IPS-18a (cell line): ENCODE measurements around the gene PSME3.
"Not testable (repeated sequence)": the region's sequence is repeated elsewhere in the genome, so short reads cannot be mapped to it uniquely, and the experiment has no call there.

Source experiments
- H3K27ac ChIP-seq: one replicate; pipeline ENCODE4 v1.5.1; 2013; ENCODE audit warnings: low read length
- H3K27me3 ChIP-seq: one replicate; pipeline ENCODE4 v1.6.1; 2013; ENCODE audit warnings: mild to moderate bottlenecking, low read length; ENCODE audit not compliant: control insufficient read depth, insufficient read depth
- H3K36me3 ChIP-seq: one replicate; pipeline ENCODE4 v1.6.1; 2013; ENCODE audit warnings: low read depth, low read length; ENCODE audit not compliant: control insufficient read depth
- H3K4me1 ChIP-seq: one replicate; pipeline ENCODE4 v1.6.1; 2013; ENCODE audit warnings: low read depth, low read length; ENCODE audit not compliant: control insufficient read depth
- H3K4me3 ChIP-seq: one replicate; pipeline ENCODE4 v1.5.1; 2013; ENCODE audit warnings: low read length
- H3K9ac ChIP-seq: one replicate; pipeline ENCODE4 v1.6.1; 2013; ENCODE audit warnings: mild to moderate bottlenecking, low read length, moderate library complexity
- H3K9me3 ChIP-seq: one replicate; pipeline ENCODE4 v1.6.1; 2013; ENCODE audit warnings: low read depth, low read length; ENCODE audit not compliant: control insufficient read depth

The PSME3 gene

DNA sequence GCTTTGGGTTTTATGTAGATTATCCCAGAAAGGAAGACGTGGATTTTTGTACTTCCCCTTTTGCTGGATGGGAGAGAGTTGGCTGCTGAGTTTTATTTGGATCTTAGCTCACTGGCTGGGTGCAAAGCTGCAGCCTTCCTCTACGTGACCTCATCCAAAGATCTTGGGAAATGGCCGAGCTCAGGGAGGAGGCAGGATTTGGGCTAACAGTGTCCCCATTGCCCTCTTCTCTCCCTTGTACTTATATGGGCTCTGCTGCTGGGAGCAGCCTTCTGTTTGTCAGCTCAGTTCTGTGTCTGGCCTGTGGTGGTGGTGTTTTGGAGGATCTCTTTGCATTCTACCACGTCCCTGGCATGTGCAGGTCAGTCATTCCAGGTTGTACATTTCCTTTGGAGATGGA is 19.8 kb downstream of the PSME3 start:
- H3K9me3 ChIP-seq = no peaks in the 10 kb centered on the region
- no peak overlapping the region for H3K4me3 ChIP-seq
- no peak overlapping the region for H3K9ac ChIP-seq
- no peaks in the 10 kb centered on the region for H3K36me3 ChIP-seq
- no peaks in the 10 kb centered on the region for H3K4me1 ChIP-seq
- H3K27ac ChIP-seq = no peak overlapping the region
- H3K27me3 ChIP-seq = no peaks in the 10 kb centered on the region

GRCh38 chr17:42853597-42853967 is 20.4 kb downstream of the PSME3 start:
- Histone ChIP-seq H3K4me1 (no peaks in the 10 kb centered on the region), H3K9ac (no peak overlapping the region), H3K27ac (no peak overlapping the region), H3K4me3 (no peak overlapping the region), H3K36me3 (no peaks in the 10 kb centered on the region), H3K27me3 (no peaks in the 10 kb centered on the region), H3K9me3 (no peaks in the 10 kb centered on the region)

GRCh38 chr17:42853968-42854790 is 21.0 kb downstream of the PSME3 start:
- Histone ChIP-seq H3K9me3 (no peaks in the 10 kb centered on the region), H3K4me1 (no peaks in the 10 kb centered on the region), H3K9ac (no peak overlapping the region), H3K36me3 (no peaks in the 10 kb centered on the region), H3K27ac (no peak overlapping the region), H3K4me3 (no peak overlapping the region), H3K27me3 (no peaks in the 10 kb centered on the region)

DNA sequence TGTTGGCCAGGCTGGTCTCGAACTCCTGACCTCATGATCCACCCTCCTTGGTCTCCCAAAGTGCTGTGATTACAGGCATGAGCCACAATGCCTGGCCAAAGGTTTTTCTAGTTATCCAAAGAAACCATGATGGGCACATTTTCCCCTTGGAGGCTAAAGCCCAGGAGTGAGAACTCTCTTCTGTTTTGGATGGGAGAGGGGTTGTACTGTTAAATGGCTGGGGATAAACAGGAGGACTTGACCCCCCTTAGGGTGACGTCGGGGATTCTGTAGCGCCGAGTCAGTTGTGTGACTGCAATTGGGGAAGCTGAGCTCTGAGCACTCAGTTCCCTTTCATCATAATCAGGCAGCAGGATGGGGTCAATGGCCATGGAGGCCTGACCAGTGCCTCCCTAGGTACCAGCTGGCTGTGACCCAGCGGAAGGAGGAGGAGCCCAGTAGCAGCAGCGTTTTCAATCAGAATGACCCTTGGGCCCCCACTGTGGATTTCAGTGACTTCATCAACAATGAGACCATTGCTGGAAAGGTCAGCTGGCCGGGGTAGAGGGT is 21.9 kb downstream of the PSME3 start:
- Histone ChIP-seq H3K4me3 (no peak overlapping the region), H3K9me3 (no peaks in the 10 kb centered on the region), H3K27ac (no peak overlapping the region), H3K27me3 (no peaks in the 10 kb centered on the region), H3K9ac (no peak overlapping the region), H3K36me3 (no peaks in the 10 kb centered on the region), H3K4me1 (no peaks in the 10 kb centered on the region)

GRCh38 chr17:42856093-42856492 is 22.9 kb downstream of the PSME3 start:
- H3K4me3 ChIP-seq, H3K27ac ChIP-seq, H3K4me1 ChIP-seq, H3K27me3 ChIP-seq, H3K36me3 ChIP-seq, H3K9ac ChIP-seq, H3K9me3 ChIP-seq: not testable (repeated sequence)

DNA sequence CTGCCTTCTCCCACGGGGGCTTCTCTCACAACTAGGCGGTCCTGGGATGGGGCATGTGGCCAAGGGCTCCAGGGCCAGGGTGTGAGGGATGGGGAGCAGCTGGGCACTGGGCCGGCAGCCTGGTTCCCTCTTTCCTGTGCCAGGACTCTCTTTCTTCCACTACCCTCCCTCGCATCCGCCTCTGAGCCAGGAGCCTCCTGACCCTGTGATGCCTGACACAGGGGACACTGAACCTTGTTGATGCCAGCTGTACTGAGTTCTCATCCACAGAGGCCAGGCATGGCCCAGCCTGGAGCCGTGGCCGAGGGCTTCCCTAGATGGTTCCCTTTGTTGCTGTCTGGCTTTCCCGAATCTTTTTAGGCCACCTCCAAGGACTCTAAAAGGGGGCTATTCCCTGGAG is 23.3 kb downstream of the PSME3 start:
- not testable (repeated sequence) for H3K4me3 ChIP-seq, H3K27me3 ChIP-seq, H3K4me1 ChIP-seq, H3K9me3 ChIP-seq, H3K36me3 ChIP-seq, H3K9ac ChIP-seq, H3K27ac ChIP-seq

DNA sequence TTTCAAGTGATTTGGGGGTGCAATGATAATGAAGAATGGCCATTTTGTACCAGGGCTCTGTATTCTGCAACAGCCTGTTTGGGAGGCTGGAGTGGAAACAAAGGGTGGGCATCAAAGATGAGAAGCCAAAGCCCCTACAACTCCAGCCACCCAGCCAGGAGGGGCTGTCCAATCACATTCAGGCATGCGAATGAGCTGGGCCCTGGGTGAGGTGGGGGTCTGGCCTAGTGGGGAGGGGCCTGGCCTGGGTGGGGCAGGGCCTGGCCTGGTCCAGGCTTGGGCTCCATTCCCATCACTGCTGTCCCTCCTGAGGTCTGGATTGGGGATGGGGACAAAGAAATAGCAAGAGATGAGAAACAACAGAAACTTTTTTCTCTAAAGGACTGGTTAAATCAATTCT is 24.2 kb downstream of the PSME3 start:
- Histone ChIP-seq H3K9me3 (no peaks in the 10 kb centered on the region), H3K4me1 (no peaks in the 10 kb centered on the region), H3K36me3 (no peaks in the 10 kb centered on the region), H3K27me3 (no peaks in the 10 kb centered on the region), H3K4me3 (no peak overlapping the region), H3K9ac (no peak overlapping the region), H3K27ac (no peak overlapping the region)

DNA sequence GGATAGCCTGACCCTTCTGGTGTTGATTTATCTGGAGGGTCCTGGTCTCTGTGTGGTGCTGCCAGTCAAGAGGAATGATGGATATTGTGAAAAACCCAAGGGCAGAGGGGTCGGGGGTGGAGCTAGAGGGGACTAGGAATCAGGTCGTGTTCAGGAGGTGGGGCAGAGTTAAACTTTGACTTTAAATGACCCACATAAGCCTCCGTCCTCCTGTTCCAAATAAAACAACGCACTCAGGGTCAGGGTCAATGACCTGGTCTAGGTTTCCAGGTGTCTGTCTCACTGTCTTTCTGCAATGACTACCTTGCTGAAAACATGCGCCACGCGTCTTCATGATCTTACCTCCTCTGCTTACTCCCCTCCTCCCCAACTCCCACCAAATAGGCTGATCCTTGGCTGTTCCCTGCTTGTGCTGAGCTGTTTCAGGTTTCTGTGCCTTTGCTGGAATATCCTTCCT is 32.5 kb downstream of the PSME3 start:
- no peak overlapping the region for H3K9ac ChIP-seq
- H3K27me3 ChIP-seq = no peaks in the 10 kb centered on the region
- H3K9me3 ChIP-seq = peaks cover 4% of the 10 kb centered on the region
- H3K27ac ChIP-seq = no peak overlapping the region
- H3K4me1 ChIP-seq = no peaks in the 10 kb centered on the region
- no peak overlapping the region for H3K4me3 ChIP-seq
- H3K36me3 ChIP-seq = no peaks in the 10 kb centered on the region

GRCh38 chr17:42866216-42866615 is 33.0 kb downstream of the PSME3 start:
- no peak overlapping the region for H3K4me3 ChIP-seq
- no peak overlapping the region for H3K27ac ChIP-seq
- H3K9ac ChIP-seq = no peak overlapping the region
- H3K9me3 ChIP-seq = peaks cover 6% of the 10 kb centered on the region
- no peaks in the 10 kb centered on the region for H3K36me3 ChIP-seq
- H3K27me3 ChIP-seq = no peaks in the 10 kb centered on the region
- H3K4me1 ChIP-seq = no peaks in the 10 kb centered on the region

DNA sequence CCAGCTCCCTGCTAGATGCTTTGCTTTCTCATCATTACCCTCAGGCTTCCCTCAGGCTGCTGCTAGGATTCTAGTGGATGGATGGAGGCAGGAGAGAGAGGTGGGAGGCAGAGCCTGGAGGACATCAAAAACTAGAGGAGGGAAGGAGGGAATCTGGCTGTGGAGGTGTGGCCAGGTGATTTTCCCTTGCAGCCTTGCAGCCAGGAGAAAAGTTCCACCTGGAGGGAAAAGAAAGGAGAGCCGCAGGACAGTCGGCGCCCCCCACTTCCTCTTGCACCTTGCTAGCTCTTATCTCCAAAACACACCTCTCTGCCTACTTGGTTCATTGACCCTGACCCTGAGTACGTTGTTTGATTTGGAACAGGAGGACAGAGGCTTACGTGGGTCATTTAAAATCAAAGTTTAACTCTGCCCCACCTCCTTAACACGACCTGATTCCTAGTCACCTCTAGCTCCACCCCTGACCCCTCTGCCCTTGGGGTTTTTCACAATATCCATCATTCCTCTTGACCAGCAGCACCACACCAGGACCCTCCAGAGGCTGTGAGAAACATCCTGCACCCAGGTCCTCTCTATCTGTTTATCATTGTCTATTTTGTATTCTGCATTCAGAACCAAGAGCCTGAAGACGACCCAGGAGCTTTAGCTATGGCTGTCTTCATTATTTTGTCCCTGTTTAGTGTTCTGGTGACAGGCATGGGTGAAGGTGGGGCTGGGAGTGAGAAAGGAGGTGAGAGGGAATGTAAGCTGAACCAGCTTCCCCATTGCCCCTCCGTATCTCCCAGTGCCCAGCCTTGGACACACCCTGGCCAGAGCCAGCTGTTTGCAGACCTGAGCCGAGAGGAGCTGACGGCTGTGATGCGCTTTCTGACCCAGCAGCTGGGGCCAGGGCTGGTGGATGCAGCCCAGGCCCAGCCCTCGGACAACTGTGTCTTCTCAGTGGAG is 33.7 kb downstream of the PSME3 start:
- no peak overlapping the region for H3K27ac ChIP-seq
- H3K4me1 ChIP-seq = no peaks in the 10 kb centered on the region
- H3K9ac ChIP-seq = no peak overlapping the region
- no peaks in the 10 kb centered on the region for H3K27me3 ChIP-seq
- H3K36me3 ChIP-seq = no peaks in the 10 kb centered on the region
- peaks cover 6% of the 10 kb centered on the region for H3K9me3 ChIP-seq
- H3K4me3 ChIP-seq = no peak overlapping the region

DNA sequence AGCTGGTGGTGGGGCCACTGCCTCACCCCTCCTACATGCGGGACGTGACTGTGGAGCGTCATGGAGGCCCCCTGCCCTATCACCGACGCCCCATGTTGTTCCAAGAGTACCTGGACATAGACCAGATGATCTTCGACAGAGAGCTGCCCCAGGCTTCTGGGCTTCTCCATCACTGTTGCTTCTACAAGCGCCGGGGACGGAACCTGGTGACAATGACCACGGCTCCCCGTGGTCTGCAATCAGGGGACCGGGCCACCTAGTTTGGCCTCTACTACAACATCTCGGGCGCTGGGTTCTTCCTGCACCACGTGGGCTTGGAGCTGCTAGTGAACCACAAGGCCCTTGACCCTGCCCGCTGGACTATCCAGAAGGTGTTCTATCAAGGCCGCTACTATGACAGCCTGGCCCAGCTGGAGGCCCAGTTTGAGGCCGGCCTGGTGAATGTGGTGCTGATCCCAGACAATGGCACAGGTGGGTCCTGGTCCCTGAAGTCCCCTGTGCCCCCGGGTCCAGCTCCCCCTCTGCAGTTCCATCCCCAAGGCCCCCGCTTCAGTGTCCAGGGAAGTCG is 34.6 kb downstream of the PSME3 start:
- not testable (repeated sequence) for H3K9me3 ChIP-seq, H3K9ac ChIP-seq, H3K36me3 ChIP-seq, H3K4me1 ChIP-seq, H3K4me3 ChIP-seq, H3K27ac ChIP-seq, H3K27me3 ChIP-seq
